IPS DF 19.7 (cell line): ENCODE results near the gene NUTM2G.
"Not testable (repeated sequence)": the region's sequence is repeated elsewhere in the genome, so short reads cannot be mapped to it uniquely, and the experiment has no call there.

Experiments used
- DNase-seq: peaks from one replicate; pipeline ENCODE4 v3.0.0-alpha.2; 2013; ENCODE audit warnings: low read depth, low spot score

Gene NUTM2G

DNA sequence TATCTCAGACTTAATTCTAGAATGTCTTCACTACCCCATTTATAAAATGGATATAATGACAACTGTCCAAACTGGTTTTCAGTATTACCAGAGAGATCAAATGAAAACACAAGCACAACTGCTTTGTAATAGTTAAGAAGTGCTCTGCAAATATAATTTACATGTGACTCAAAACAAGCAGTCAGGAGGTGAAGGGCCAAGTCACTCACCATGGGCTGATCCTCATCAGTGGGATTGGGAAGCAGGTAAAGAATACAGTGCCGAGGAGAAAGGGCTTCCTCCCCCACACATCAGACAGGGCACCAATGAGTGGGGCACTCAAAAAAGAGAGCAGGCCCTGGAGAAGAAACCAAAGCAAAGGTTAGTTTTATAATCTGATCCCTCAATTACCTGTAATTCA, 20.7 kb downstream of the NUTM2G start:
- DNase-seq: not testable (repeated sequence)

DNA sequence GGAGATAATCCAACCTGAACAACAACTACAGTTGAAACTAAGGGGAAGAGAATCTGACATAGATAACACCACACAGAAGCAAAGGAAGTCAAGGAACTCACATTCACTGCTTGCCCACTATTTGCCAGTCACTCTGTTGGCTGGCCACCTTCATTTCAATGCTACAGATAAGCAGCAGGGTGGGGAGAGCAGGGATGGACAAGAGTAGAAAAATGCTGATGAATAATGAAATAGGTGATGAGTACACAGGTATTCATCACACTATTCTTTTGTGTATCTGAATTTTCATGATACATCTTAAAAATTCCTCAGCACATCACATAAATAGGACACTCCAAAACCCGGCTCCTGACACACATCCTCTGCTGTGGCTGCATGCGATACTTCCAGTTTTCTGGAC, 21.9 kb downstream of the NUTM2G start:
- DNase-seq: not testable (repeated sequence)

DNA sequence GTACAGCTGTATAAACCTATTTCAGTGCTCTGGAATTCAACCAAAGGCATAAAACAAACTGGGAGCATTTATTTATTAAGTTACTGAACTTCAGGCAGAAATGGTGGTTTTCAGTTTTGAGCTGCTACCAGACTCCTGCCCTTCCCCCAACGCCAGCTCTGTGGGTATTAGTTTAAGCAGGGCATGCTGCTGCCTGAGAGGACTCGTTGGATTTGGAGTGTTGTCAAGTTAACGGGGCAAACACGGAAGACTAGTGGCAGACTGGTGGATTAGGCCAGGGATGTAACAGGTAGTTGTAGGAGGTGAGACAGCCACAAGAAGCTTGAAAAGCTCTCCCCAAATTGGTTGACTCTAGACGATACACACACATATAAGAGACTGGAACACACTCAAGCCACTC, 38.9 kb downstream of the NUTM2G start:
- DNase-seq: not testable (repeated sequence)

DNA sequence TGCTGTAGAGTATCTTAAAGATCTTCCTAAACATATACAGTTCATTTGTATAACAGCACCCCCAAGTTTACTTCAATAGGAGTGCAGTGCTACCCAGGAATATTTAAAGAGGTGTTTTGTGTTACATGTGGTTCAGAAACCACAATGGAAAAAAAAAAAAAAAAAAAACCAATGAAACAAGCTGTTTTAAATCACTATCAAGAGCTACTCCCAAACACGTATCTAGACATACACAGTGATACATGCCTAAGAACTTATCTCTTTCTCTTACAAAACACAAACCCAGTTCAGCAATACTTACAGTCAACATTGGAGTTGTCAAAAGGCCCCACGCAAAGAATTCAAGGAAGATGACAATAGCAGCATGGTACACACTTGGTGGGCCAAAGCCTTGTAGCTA, 43.9 kb downstream of the NUTM2G start:
- not testable (repeated sequence) for DNase-seq

DNA sequence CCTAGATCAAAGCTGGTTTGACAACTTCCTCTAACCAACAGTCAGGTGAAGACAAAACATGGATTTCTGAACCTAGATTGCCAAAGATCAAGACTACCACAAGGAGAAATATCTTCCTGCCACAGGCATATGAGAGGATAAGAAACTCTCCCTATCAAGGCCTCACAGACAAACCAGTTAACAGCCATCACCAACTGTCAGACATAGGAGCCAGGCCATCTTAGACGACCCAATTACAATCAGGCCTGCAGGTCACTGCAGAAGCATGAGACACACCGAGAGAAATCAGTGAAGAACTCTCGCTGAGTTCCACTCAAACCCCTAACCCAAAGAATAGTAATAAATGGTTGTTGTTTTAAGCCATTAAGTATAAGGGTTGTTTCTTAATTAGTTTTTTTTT, 45.4 kb downstream of the NUTM2G start:
- not testable (repeated sequence) for DNase-seq

DNA sequence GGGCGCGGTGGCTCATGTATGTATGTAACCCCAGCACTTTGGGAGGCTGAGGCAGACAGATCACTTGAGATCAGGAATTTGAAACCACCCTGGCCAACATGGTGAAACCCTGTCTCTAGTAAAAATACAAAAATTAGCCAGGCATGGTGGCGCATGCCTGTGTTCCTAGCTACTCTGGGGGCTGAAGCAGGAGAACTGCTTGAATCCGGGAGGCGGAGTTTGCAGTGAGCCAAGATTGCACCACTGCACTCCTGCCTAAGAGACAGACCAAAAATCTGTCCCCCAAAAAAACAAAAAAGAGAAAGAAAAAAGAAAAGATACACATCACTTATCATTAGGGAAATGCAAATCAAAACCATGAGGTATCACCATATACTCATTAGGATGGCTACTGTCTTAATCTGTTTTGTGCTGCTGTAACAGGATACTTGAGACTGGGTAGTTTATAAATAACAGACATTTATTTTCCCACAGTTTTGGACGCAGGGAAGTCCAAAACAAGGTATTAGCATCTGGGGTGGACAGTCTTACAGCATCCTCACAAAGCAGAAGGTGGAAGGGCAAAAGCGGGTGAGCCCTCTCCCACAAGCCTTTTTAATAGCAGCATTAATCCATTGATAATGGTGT, 55.0 kb downstream of the NUTM2G start:
- DNase-seq: not testable (repeated sequence)

DNA sequence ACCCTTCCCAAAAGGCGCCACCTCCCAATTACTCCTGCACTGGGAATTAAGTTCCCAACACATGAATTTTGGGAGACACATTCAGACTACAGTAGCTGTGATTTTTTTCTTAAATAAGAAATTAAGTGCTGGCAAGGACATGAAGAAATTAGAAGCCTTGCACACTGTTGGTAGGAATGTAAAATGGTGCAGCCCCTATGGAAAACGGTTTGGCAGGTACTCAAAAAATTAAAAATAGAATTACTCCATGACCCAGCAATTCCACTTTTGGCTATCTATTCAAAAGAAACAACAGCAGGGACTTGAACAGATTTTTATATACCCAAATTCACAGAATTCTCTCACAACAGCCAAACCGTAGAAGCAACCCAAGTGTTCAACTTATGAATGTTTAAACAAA, 55.5 kb downstream of the NUTM2G start:
- not testable (repeated sequence) for DNase-seq

DNA sequence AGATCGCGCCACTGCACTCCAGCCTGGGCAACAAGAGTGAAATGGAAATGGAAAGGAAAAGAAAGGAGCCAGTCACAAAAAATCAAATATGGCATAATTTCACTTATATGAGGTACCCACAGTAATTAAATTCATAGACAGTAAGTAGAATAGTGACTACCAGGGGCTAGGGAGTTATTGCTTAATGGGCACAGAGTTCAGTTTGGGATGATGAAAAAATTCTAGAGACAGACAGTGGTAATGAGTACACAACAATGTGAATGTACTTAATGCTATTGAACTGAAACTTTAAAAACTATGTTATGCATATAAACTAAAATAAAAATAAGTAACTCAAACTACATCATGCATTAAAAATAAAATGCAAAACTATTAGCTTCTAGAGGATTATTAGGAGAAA, 56.2 kb downstream of the NUTM2G start:
- DNase-seq: not testable (repeated sequence)
